HCT116 (cell line): Measurements from ENCODE around the gene LRFN2.

Experiments used
- CEBPB ChIP-seq: IDR thresholded peaks from 2 replicates; pipeline ENCODE4 v1.6.1; 2012; ENCODE audit warnings: low read depth
- EZH2phosphoT487 ChIP-seq: fragments of 200-600 bp; IDR thresholded peaks from 2 replicates; pipeline ENCODE4 v1.6.1; 2018; ENCODE audit warnings: antibody characterized with exemption, borderline replicate concordance
- POLR2A ChIP-seq: IDR thresholded peaks from 2 replicates; pipeline ENCODE4 v1.7.0; 2011; ENCODE audit warnings: borderline replicate concordance; ENCODE audit not compliant: insufficient read depth, insufficient read length; ENCODE audit errors: extremely low read depth
- RAD21 ChIP-seq: IDR thresholded peaks from 2 replicates; pipeline ENCODE4 v1.6.1; 2012; ENCODE audit warnings: low read depth, mild to moderate bottlenecking
- SP1 ChIP-seq: IDR thresholded peaks from 2 replicates; pipeline ENCODE4 v1.6.1; 2012; ENCODE audit warnings: low read depth
- ZNF274 ChIP-seq: fragments of 200-500 bp; sonication (Bioruptor generic); IDR thresholded peaks from 2 replicates; pipeline ENCODE4 v1.6.1; 2014; ENCODE audit warnings: mild to moderate bottlenecking, low read depth, low read length, inconsistent platforms
- TF ChIP-seq, protein P1 (sequence below), 3 experiments: fragments of 200-600 bp in 1 of 3; sonication (generic) in 1 of 3; IDR thresholded peaks in 2 of 3; conservative IDR thresholded peaks in 1 of 3; 2 replicates each; pipeline ENCODE4 v1.5.1; 2012 to 2017; ENCODE audit warnings: low read depth in 2 of 3, low read length in 2 of 3, antibody characterized with exemption in 1 of 3, borderline replicate concordance in 1 of 3, control low read depth in 1 of 3, mild to moderate bottlenecking in 1 of 3, mixed read lengths in 1 of 3, mixed run types in 1 of 3, moderate library complexity in 1 of 3; ENCODE audit not compliant: insufficient read depth in 1 of 3
- TF ChIP-seq, protein P2 (sequence below): IDR thresholded peaks from 2 replicates; pipeline ENCODE4 v1.6.1; 2012; ENCODE audit warnings: low read depth

DNA sequence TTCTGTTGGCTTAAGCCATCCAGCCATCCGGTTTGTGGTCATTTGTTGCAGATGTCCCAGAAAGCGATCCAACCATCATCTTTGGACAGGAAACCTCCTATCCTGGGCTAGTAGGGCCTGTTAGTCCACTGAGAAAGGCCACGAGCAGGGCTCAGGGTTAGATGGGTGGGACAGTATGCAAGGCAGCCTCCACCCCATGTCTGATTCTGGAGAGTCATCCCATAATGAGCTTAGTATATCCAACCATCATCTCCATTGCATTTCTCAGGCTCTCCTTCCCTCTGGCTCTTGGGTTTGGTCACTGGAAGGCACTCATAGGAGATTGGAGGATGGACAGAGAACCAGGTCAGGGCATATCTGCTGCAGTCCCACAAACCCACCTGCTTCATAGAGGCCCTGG is 117.8 kb downstream of the LRFN2 start:
- TF ChIP-seq, protein P1, sequence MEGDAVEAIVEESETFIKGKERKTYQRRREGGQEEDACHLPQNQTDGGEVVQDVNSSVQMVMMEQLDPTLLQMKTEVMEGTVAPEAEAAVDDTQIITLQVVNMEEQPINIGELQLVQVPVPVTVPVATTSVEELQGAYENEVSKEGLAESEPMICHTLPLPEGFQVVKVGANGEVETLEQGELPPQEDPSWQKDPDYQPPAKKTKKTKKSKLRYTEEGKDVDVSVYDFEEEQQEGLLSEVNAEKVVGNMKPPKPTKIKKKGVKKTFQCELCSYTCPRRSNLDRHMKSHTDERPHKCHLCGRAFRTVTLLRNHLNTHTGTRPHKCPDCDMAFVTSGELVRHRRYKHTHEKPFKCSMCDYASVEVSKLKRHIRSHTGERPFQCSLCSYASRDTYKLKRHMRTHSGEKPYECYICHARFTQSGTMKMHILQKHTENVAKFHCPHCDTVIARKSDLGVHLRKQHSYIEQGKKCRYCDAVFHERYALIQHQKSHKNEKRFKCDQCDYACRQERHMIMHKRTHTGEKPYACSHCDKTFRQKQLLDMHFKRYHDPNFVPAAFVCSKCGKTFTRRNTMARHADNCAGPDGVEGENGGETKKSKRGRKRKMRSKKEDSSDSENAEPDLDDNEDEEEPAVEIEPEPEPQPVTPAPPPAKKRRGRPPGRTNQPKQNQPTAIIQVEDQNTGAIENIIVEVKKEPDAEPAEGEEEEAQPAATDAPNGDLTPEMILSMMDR (IDR thresholded peaks at IDR 0.05 in 2 of 3, conservative IDR thresholded peaks at IDR 0.05 in 1 of 3; ENCODE audit: borderline replicate concordance in 1 of 3, insufficient read depth in 1 of 3, low read depth in 2 of 3, low read length in 2 of 3) = no peak
- TF ChIP-seq POLR2A (no peak), ZNF274 (no peak), EZH2phosphoT487 (no peak), SP1 (no peak), CEBPB (no peak), RAD21 (no peak)
- TF ChIP-seq, protein P2, sequence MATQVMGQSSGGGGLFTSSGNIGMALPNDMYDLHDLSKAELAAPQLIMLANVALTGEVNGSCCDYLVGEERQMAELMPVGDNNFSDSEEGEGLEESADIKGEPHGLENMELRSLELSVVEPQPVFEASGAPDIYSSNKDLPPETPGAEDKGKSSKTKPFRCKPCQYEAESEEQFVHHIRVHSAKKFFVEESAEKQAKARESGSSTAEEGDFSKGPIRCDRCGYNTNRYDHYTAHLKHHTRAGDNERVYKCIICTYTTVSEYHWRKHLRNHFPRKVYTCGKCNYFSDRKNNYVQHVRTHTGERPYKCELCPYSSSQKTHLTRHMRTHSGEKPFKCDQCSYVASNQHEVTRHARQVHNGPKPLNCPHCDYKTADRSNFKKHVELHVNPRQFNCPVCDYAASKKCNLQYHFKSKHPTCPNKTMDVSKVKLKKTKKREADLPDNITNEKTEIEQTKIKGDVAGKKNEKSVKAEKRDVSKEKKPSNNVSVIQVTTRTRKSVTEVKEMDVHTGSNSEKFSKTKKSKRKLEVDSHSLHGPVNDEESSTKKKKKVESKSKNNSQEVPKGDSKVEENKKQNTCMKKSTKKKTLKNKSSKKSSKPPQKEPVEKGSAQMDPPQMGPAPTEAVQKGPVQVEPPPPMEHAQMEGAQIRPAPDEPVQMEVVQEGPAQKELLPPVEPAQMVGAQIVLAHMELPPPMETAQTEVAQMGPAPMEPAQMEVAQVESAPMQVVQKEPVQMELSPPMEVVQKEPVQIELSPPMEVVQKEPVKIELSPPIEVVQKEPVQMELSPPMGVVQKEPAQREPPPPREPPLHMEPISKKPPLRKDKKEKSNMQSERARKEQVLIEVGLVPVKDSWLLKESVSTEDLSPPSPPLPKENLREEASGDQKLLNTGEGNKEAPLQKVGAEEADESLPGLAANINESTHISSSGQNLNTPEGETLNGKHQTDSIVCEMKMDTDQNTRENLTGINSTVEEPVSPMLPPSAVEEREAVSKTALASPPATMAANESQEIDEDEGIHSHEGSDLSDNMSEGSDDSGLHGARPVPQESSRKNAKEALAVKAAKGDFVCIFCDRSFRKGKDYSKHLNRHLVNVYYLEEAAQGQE = no peak
